PC-3 (cell line): Measurements from ENCODE around the gene SCYGR4. TPM values are rescaled to one million over a fixed set of nuclear protein-coding genes. Genes with fewer than 3 reads are reported as not detected.

Experiments
- ATAC-seq: fragments of 200-7000 bp; cut with Tn5 transposase; 2 replicates; pipeline ENCODE4 v1.9.1; 2020; ENCODE audit warnings: mild to moderate bottlenecking, moderate library complexity
- BruUV-seq: library from RNA; stranded (reverse); fragments of 400-500 nt; replicated peaks from 2 replicates; lab custom pipeline; 2021; lab: Mats Ljungman, UMichigan
- CTCF ChIA-PET: fragments of 300-600 bp; sonication (Branson Sonifier 250); formaldehyde crosslinking; loops from one replicate; lab custom pipeline; 2022; ENCODE audit warnings: antibody characterized with exemption; lab: Charles Lee
- POLR2A ChIA-PET: fragments of 300-600 bp; sonication (Branson Sonifier 250); formaldehyde crosslinking; loops from one replicate; lab custom pipeline; 2022; ENCODE audit warnings: antibody characterized with exemption; ENCODE audit not compliant: unreplicated experiment; lab: Charles Lee
- DNase-seq: peaks from one replicate; pipeline ENCODE4 v3.0.0-alpha.2; 2015
- H2AFZ ChIP-seq: fragments of 300-600 bp; sonication (generic); 2 replicates; pipeline ENCODE4 v1.6.0; 2016; ENCODE audit warnings: antibody characterized with exemption, low read length
- H3F3A ChIP-seq: fragments of 300-600 bp; sonication (generic); one replicate; pipeline ENCODE4 v1.6.0; 2017; ENCODE audit warnings: antibody characterized with exemption, low read length, control low read depth, mild to moderate bottlenecking; ENCODE audit not compliant: unreplicated experiment
- H3K27ac ChIP-seq: fragments of 300-600 bp; sonication (generic); 2 replicates; pipeline ENCODE4 v1.5.1; 2016; ENCODE audit warnings: mild to moderate bottlenecking, low read length
- H3K27me3 ChIP-seq: fragments of 300-600 bp; sonication (generic); 2 replicates; pipeline ENCODE4 v1.6.1; 2016; ENCODE audit warnings: low read length, mixed read lengths
- H3K36me3 ChIP-seq: fragments of 300-600 bp; sonication (generic); 2 replicates; pipeline ENCODE4 v1.6.1; 2016; ENCODE audit warnings: low read depth, mixed run types, low read length, mixed read lengths
- H3K4me1 ChIP-seq: fragments of 300-600 bp; sonication (generic); 2 replicates; pipeline ENCODE4 v1.5.1; 2016; ENCODE audit warnings: low read length; ENCODE audit not compliant: insufficient read depth
- H3K4me2 ChIP-seq: fragments of 300-600 bp; sonication (generic); 2 replicates; pipeline ENCODE4 v1.6.0; 2016; ENCODE audit warnings: low read length
- H3K4me3 ChIP-seq: fragments of 300-600 bp; sonication (generic); 2 replicates; pipeline ENCODE4 v1.5.1; 2016; ENCODE audit warnings: mild to moderate bottlenecking, low read length, mixed read lengths
- H3K79me2 ChIP-seq: fragments of 300-600 bp; sonication (generic); 2 replicates; pipeline ENCODE4 v1.6.1; 2017; ENCODE audit warnings: low read length, mixed read lengths
- H3K9ac ChIP-seq: fragments of 300-600 bp; sonication (generic); 2 replicates; pipeline ENCODE4 v1.6.0; 2016; ENCODE audit warnings: mild to moderate bottlenecking, low read length
- H3K9me2 ChIP-seq: fragments of 300-600 bp; sonication (generic); replicated peaks from 2 replicates; pipeline ENCODE4 v1.6.1; 2016; ENCODE audit warnings: mixed run types, low read length, mixed read lengths
- H3K9me3 ChIP-seq: fragments of 300-600 bp; sonication (generic); 2 replicates; pipeline ENCODE4 v1.6.1; 2016; ENCODE audit warnings: low read length, mixed read lengths
- H4K20me1 ChIP-seq: fragments of 300-600 bp; sonication (generic); 2 replicates; pipeline ENCODE4 v1.6.1; 2016; ENCODE audit warnings: low read length, mixed read lengths
- EZH2 ChIP-seq: fragments of 300-600 bp; sonication (generic); IDR thresholded peaks from one replicate; pipeline ENCODE4 v1.6.1; 2017; ENCODE audit warnings: antibody characterized with exemption, mild to moderate bottlenecking, low read length; ENCODE audit not compliant: unreplicated experiment
- EZH2phosphoT487 ChIP-seq: fragments of 300-600 bp; sonication (generic); IDR thresholded peaks from 2 replicates; pipeline ENCODE4 v1.6.1; 2018; ENCODE audit warnings: mild to moderate bottlenecking, antibody characterized with exemption, low read length, borderline replicate concordance
- intact Hi-C: fragments of 100-400 bp; cut with micrococcal nuclease; formaldehyde crosslinking; loops from 2 replicates; pipeline ENCODE4 v1.9.0; 2023
- total RNA-seq: library from RNA; depleted of rRNA; stranded (reverse); fragments of >200 nt; gene quantifications from 2 replicates; pipeline ENCODE4 v1.2.3, GENCODE V29; 2014
- TF ChIP-seq, protein P1 (sequence below): fragments of 300-600 bp; sonication (generic); conservative IDR thresholded peaks from 2 replicates; pipeline ENCODE4 v1.5.1; 2017; ENCODE audit warnings: antibody characterized with exemption, low read depth, mild to moderate bottlenecking, low read length

The SCYGR4 gene
- total RNA-seq, 1 experiment from 2014 or later: not detected

DNA sequence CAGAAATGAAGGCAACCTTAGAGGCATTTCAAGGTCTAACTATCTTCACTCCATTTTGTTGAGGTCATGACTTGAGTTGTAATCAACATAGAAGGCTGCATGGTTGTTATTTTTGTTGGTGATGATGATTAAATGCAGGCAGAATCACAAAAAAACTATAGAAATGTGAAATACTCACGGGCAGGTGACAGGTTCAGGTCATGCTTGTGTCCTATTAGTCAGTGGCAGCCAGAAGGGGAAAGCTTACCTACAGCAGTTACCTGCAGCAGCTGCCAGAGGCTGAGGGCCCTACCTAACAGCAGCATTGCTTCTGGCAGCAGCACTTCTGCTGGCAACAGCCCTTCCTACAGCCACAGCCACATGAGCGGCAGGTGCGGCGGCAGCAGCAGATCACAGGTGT, 3.1 kb upstream of the SCYGR4 start:
- intact Hi-C loops: no loop called here
- Histone ChIP-seq H3K27me3 (no peaks in the 10 kb centered on the region), H3K9ac (no peak overlapping the region), H2AFZ (no peak overlapping the region), H3F3A (no peaks in the 10 kb centered on the region), H3K9me2 (0 out of 2 replicates have a peak, but pooled peaks cover 2% of the 10 kb centered on the region), H3K79me2 (no peaks in the 10 kb centered on the region), H3K27ac (no peak overlapping the region), H3K4me1 (no peaks in the 10 kb centered on the region), H3K9me3 (no peaks in the 10 kb centered on the region), H3K4me3 (no peak overlapping the region), H3K4me2 (no peak overlapping the region), H3K36me3 (no peaks in the 10 kb centered on the region), H4K20me1 (no peaks in the 10 kb centered on the region)
- TF ChIP-seq, protein P1, sequence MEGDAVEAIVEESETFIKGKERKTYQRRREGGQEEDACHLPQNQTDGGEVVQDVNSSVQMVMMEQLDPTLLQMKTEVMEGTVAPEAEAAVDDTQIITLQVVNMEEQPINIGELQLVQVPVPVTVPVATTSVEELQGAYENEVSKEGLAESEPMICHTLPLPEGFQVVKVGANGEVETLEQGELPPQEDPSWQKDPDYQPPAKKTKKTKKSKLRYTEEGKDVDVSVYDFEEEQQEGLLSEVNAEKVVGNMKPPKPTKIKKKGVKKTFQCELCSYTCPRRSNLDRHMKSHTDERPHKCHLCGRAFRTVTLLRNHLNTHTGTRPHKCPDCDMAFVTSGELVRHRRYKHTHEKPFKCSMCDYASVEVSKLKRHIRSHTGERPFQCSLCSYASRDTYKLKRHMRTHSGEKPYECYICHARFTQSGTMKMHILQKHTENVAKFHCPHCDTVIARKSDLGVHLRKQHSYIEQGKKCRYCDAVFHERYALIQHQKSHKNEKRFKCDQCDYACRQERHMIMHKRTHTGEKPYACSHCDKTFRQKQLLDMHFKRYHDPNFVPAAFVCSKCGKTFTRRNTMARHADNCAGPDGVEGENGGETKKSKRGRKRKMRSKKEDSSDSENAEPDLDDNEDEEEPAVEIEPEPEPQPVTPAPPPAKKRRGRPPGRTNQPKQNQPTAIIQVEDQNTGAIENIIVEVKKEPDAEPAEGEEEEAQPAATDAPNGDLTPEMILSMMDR: no peak
- no peak for TF ChIP-seq EZH2
- DNase-seq (no peak), ATAC-seq (no peak)
- BruUV-seq: no TSS peak
- ChIA-PET CTCF (no interaction called here), POLR2A (no interaction called here)

DNA sequence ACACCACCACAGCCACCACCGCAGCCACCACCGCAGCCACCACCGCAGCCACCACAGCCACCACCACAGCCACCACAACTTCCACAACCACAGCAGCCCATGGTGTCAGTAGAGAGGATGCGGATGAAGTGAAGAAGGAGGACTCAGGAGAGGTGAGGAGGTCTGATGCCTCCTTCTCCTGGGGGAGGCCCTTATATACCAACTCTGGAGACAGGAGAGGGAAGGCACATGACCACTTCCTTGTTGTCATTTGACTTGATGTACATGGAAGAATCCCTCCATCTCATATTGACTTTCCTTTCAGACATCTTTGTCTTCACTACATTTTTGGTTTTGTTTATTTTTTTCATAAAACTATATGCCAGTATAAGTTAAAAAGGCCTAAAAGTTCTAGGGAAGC, 2.6 kb upstream of the SCYGR4 start, which contains the start of gene SCYGR3:
SCYGR3 (minus strand) TSS at position 101 of the 400 bp plus-strand sequence; CDS start at position 101, 0 bp downstream.
- Histone ChIP-seq H2AFZ (no peak within 1 kb of the TSS), H3F3A (no peaks in the 10 kb centered on the region), H3K4me2 (no peak within 1 kb of the TSS), H3K9me2 (0 out of 2 replicates have a peak, but pooled peaks cover 2% of the 10 kb centered on the region), H3K27me3 (no peaks in the 10 kb centered on the region), H3K9me3 (no peaks in the 10 kb centered on the region), H3K79me2 (no peaks in the 10 kb centered on the region), H3K4me3 (no peak within 1 kb of the TSS), H3K27ac (no peak within 1 kb of the TSS), H3K36me3 (no peaks in the 10 kb centered on the region), H3K4me1 (no peaks in the 10 kb centered on the region), H3K9ac (no peak within 1 kb of the TSS), H4K20me1 (no peaks in the 10 kb centered on the region)
- TF ChIP-seq EZH2: no peak
- no peak for TF ChIP-seq EZH2phosphoT487
- TF ChIP-seq, protein P1: no peak
- intact Hi-C loops: no loop called here
- POLR2A ChIA-PET: no interaction called here
- ATAC-seq (no peak), DNase-seq (no peak)
- CTCF ChIA-PET: no interaction called here
- no TSS peak for BruUV-seq

DNA sequence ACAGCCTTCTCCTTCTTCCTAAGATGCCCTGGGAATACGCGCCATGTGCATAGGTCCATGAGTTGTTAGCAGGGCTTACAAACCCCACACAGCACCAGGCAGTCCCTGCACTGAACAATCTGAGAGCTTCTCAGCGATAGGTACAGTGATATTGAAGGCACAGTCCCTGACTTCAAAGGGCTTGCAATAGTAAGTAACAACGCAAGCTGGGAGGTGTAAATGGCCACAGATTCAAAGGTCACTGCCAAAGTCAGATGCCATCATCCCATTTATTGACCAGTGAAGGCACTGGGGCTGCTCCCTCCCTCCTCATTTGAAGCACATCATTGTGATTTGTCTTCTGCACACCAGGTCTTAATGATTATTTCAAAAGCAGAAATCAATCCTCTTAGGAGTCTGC, 2.1 kb upstream of the SCYGR4 start:
- no peak overlapping the region for H3K4me3 ChIP-seq
- H2AFZ ChIP-seq: no peak overlapping the region
- H3K9me2 ChIP-seq: 0 out of 2 replicates have a peak, but pooled peaks cover 2% of the 10 kb centered on the region
- no peak overlapping the region for H3K9ac ChIP-seq
- ChIA-PET CTCF (no interaction called here), POLR2A (no interaction called here)
- no peaks in the 10 kb centered on the region for H3K27me3 ChIP-seq
- intact Hi-C loops: no loop called here
- H3K27ac ChIP-seq: no peak overlapping the region
- no peaks in the 10 kb centered on the region for H4K20me1 ChIP-seq
- TF ChIP-seq, protein P1: no peak
- no peak for TF ChIP-seq EZH2
- H3K4me1 ChIP-seq: no peaks in the 10 kb centered on the region
- no peak for DNase-seq
- H3K4me2 ChIP-seq: no peak overlapping the region
- no peaks in the 10 kb centered on the region for H3K9me3 ChIP-seq
- H3F3A ChIP-seq: no peaks in the 10 kb centered on the region
- ATAC-seq: no peak
- no peaks in the 10 kb centered on the region for H3K36me3 ChIP-seq
- no peaks in the 10 kb centered on the region for H3K79me2 ChIP-seq
- BruUV-seq: no TSS peak
